Activated naive CD8-positive, alpha-beta T cell (primary cell): ENCODE measurements around the gene TAF6.

ENCODE experiments used
- H3K27ac Mint-ChIP-seq: one replicate; pipeline ENCODE4 v1.8.0; 2021; ENCODE audit warnings: mixed read lengths
- H3K27me3 Mint-ChIP-seq: one replicate; pipeline ENCODE4 v1.8.0; 2021; ENCODE audit warnings: mixed read lengths
- H3K36me3 Mint-ChIP-seq: one replicate; pipeline ENCODE4 v1.8.0; 2021; ENCODE audit warnings: mixed read lengths
- H3K4me1 Mint-ChIP-seq: one replicate; pipeline ENCODE4 v1.8.0; 2021; ENCODE audit warnings: low read depth, mixed read lengths
- H3K4me3 Mint-ChIP-seq: one replicate; pipeline ENCODE4 v1.8.0; 2021; ENCODE audit warnings: mild to moderate bottlenecking, mixed read lengths
- H3K9me3 Mint-ChIP-seq: one replicate; pipeline ENCODE4 v1.8.0; 2021; ENCODE audit warnings: low read depth, mixed read lengths

TAF6 gene

GRCh38 chr7:100119072-100119969 lies at the start of gene TAF6, which contains the start of gene CNPY4:
Gene TAF6 (minus strand): TSS chr7:100119358. CDS start chr7:100114209, 5,149 bp downstream.
Gene CNPY4 (plus strand): TSS chr7:100119634. CDS start chr7:100119745, 111 bp downstream.
- Mint-ChIP-seq H3K4me3 (peak within 1 kb of the TSS; percentile 96), H3K27me3 (no peaks in the 10 kb centered on the region), H3K9me3 (no peaks in the 10 kb centered on the region), H3K36me3 (no peaks in the 10 kb centered on the region), H3K4me1 (peaks cover 35% of the 10 kb centered on the region), H3K27ac (peak within 1 kb of the TSS; percentile 99)

- Mint-ChIP-seq H3K4me1 (peaks cover 73% of the 10 kb centered on the region), H3K36me3 (no peaks in the 10 kb centered on the region), H3K27ac (peak overlapping the region; percentile 76), H3K27me3 (no peaks in the 10 kb centered on the region), H3K4me3 (peak overlapping the region; percentile 85), H3K9me3 (no peaks in the 10 kb centered on the region)
Measured at GRCh38 chr7:100167912-100168323, 48.8 kb upstream of the TAF6 start.

GRCh38 chr7:100166970-100167911 lies 48.1 kb upstream of the TAF6 start:
- Mint-ChIP-seq H3K27me3 (no peaks in the 10 kb centered on the region), H3K36me3 (no peaks in the 10 kb centered on the region), H3K4me3 (peak overlapping the region; percentile 85), H3K4me1 (peaks cover 77% of the 10 kb centered on the region), H3K27ac (peak overlapping the region; percentile 81), H3K9me3 (no peaks in the 10 kb centered on the region)

- peaks cover 80% of the 10 kb centered on the region for H3K4me1 Mint-ChIP-seq
- no peaks in the 10 kb centered on the region for H3K27me3 Mint-ChIP-seq
- H3K4me3 Mint-ChIP-seq = peak overlapping the region; percentile 85
- no peaks in the 10 kb centered on the region for H3K9me3 Mint-ChIP-seq
- H3K36me3 Mint-ChIP-seq = no peaks in the 10 kb centered on the region
- H3K27ac Mint-ChIP-seq = peak overlapping the region; percentile 81
Measured at GRCh38 chr7:100166317-100166940, 47.3 kb upstream of the TAF6 start.

GRCh38 chr7:100163871-100164270 lies 44.7 kb upstream of the TAF6 start:
- peaks cover 66% of the 10 kb centered on the region for H3K4me1 Mint-ChIP-seq
- H3K9me3 Mint-ChIP-seq = no peaks in the 10 kb centered on the region
- peak overlapping the region; percentile 92 for H3K27ac Mint-ChIP-seq
- no peaks in the 10 kb centered on the region for H3K27me3 Mint-ChIP-seq
- no peak overlapping the region for H3K4me3 Mint-ChIP-seq
- no peaks in the 10 kb centered on the region for H3K36me3 Mint-ChIP-seq

- peak overlapping the region; percentile 66 for H3K4me3 Mint-ChIP-seq
- H3K27me3 Mint-ChIP-seq = no peaks in the 10 kb centered on the region
- no peaks in the 10 kb centered on the region for H3K9me3 Mint-ChIP-seq
- peaks cover 59% of the 10 kb centered on the region for H3K4me1 Mint-ChIP-seq
- no peaks in the 10 kb centered on the region for H3K36me3 Mint-ChIP-seq
- H3K27ac Mint-ChIP-seq = peak overlapping the region; percentile 92
Measured at GRCh38 chr7:100163006-100163531, 43.9 kb upstream of the TAF6 start.

- no peaks in the 10 kb centered on the region for H3K36me3 Mint-ChIP-seq
- H3K27ac Mint-ChIP-seq = peak overlapping the region; percentile 70
- H3K4me3 Mint-ChIP-seq = no peak overlapping the region
- no peaks in the 10 kb centered on the region for H3K27me3 Mint-ChIP-seq
- H3K4me1 Mint-ChIP-seq = peaks cover 58% of the 10 kb centered on the region
- H3K9me3 Mint-ChIP-seq = no peaks in the 10 kb centered on the region
Measured at GRCh38 chr7:100160067-100160466, 40.9 kb upstream of the TAF6 start.

GRCh38 chr7:100159099-100159623 lies 40.0 kb upstream of the TAF6 start:
- Mint-ChIP-seq H3K27me3 (no peaks in the 10 kb centered on the region), H3K4me1 (peaks cover 57% of the 10 kb centered on the region), H3K27ac (peak overlapping the region; percentile 81), H3K9me3 (no peaks in the 10 kb centered on the region), H3K4me3 (peak overlapping the region; percentile 85), H3K36me3 (no peaks in the 10 kb centered on the region)

GRCh38 chr7:100158229-100159098 lies 39.3 kb upstream of the TAF6 start, which contains the start of gene TRAPPC14:
Gene TRAPPC14 (minus strand): TSS chr7:100158723. CDS start chr7:100158499, 224 bp downstream.
- no peaks in the 10 kb centered on the region for H3K27me3 Mint-ChIP-seq
- no peaks in the 10 kb centered on the region for H3K9me3 Mint-ChIP-seq
- H3K4me3 Mint-ChIP-seq = peak within 1 kb of the TSS; percentile 85
- peak within 1 kb of the TSS; percentile 81 for H3K27ac Mint-ChIP-seq
- H3K4me1 Mint-ChIP-seq = peaks cover 56% of the 10 kb centered on the region
- H3K36me3 Mint-ChIP-seq = no peaks in the 10 kb centered on the region

GRCh38 chr7:100157334-100158228 lies 38.4 kb upstream of the TAF6 start:
- no peaks in the 10 kb centered on the region for H3K27me3 Mint-ChIP-seq
- H3K4me1 Mint-ChIP-seq = peaks cover 49% of the 10 kb centered on the region
- H3K9me3 Mint-ChIP-seq = no peaks in the 10 kb centered on the region
- H3K27ac Mint-ChIP-seq = peak overlapping the region; percentile 67
- H3K36me3 Mint-ChIP-seq = no peaks in the 10 kb centered on the region
- peak overlapping the region; percentile 85 for H3K4me3 Mint-ChIP-seq

- Mint-ChIP-seq H3K9me3 (no peaks in the 10 kb centered on the region), H3K36me3 (no peaks in the 10 kb centered on the region), H3K27ac (peak overlapping the region; percentile 67), H3K4me3 (peak overlapping the region; percentile 85), H3K4me1 (peaks cover 53% of the 10 kb centered on the region), H3K27me3 (no peaks in the 10 kb centered on the region)
Measured at GRCh38 chr7:100157069-100157333, 37.8 kb upstream of the TAF6 start.

GRCh38 chr7:100156331-100157068 lies 37.3 kb upstream of the TAF6 start:
- H3K27me3 Mint-ChIP-seq = no peaks in the 10 kb centered on the region
- peaks cover 53% of the 10 kb centered on the region for H3K4me1 Mint-ChIP-seq
- H3K36me3 Mint-ChIP-seq = no peaks in the 10 kb centered on the region
- peak overlapping the region; percentile 67 for H3K27ac Mint-ChIP-seq
- peak overlapping the region; percentile 85 for H3K4me3 Mint-ChIP-seq
- no peaks in the 10 kb centered on the region for H3K9me3 Mint-ChIP-seq
